GM13977 (cell line): ENCODE measurements around the gene NAGS.
"Not testable (repeated sequence)": the region's sequence is repeated elsewhere in the genome, so short reads cannot be mapped to it uniquely, and the experiment has no call there.

ENCODE experiments used
- DNase-seq: peaks from one replicate; pipeline ENCODE4 v3.0.0; 2012; ENCODE audit warnings: low spot score
- in situ Hi-C: fragments of 300-500 bp; cut with MboI; formaldehyde crosslinking; loops from one replicate; pipeline ENCODE4 v1.12.0; 2022; ENCODE audit warnings: low sequenced_read_pairs, low pct_unique_long_range_greater_than_20kb, mixed read lengths, inconsistent platforms; ENCODE audit not compliant: unreplicated experiment
- TF ChIP-seq, protein P1 (sequence below): IDR thresholded peaks from 2 replicates; pipeline ENCODE4 v1.5.1; 2012; ENCODE audit warnings: mild to moderate bottlenecking, control low read depth; ENCODE audit not compliant: insufficient read depth; ENCODE audit errors: extremely low read depth, missing control alignments

NAGS gene

GRCh38 chr17:44030482-44030881 is 26.1 kb downstream of the NAGS start:
- DNase-seq = no peak
- in situ Hi-C loops = no loop called here
- TF ChIP-seq, protein P1, sequence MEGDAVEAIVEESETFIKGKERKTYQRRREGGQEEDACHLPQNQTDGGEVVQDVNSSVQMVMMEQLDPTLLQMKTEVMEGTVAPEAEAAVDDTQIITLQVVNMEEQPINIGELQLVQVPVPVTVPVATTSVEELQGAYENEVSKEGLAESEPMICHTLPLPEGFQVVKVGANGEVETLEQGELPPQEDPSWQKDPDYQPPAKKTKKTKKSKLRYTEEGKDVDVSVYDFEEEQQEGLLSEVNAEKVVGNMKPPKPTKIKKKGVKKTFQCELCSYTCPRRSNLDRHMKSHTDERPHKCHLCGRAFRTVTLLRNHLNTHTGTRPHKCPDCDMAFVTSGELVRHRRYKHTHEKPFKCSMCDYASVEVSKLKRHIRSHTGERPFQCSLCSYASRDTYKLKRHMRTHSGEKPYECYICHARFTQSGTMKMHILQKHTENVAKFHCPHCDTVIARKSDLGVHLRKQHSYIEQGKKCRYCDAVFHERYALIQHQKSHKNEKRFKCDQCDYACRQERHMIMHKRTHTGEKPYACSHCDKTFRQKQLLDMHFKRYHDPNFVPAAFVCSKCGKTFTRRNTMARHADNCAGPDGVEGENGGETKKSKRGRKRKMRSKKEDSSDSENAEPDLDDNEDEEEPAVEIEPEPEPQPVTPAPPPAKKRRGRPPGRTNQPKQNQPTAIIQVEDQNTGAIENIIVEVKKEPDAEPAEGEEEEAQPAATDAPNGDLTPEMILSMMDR = no peak

GRCh38 chr17:44033861-44034408 is 29.5 kb downstream of the NAGS start:
- in situ Hi-C loops = no loop called here
- TF ChIP-seq, protein P1 = no peak
- no peak for DNase-seq

GRCh38 chr17:44034688-44035087 is 30.3 kb downstream of the NAGS start:
- DNase-seq, in situ Hi-C loops: not testable (repeated sequence)

DNA sequence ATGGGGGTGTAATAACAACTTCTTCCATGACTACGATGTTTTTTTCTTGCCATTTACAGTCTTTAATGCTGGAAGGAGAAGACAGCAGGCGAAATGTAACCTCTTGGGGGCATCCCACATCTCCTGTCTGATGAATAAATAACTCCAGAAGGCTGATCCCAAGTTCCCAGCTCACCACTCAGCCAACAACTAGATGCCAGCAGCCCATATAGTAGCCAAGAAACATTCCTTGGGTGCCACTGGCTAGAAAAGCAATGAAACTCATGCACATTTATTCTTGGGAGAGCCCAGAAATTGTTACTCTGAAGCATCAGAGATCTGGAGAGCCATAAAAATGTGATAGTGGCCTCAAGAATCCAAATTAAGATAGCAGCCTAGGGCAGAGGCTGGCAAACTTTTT is 33.0 kb downstream of the NAGS start:
- no peak for DNase-seq
- TF ChIP-seq, protein P1 = no peak
- in situ Hi-C loops = no loop called here

- in situ Hi-C loops = no loop called here
- no peak for DNase-seq
- TF ChIP-seq, protein P1 = no peak
These were observed 34.2 kb downstream of the NAGS start for GRCh38 chr17:44038604-44039011.

GRCh38 chr17:44039829-44040635 is 35.6 kb downstream of the NAGS start:
- in situ Hi-C loops = no loop called here
- DNase-seq = no peak
- TF ChIP-seq, protein P1 = no peak

GRCh38 chr17:44043272-44043696 is 38.9 kb downstream of the NAGS start:
- DNase-seq = no peak
- TF ChIP-seq, protein P1 = no peak
- in situ Hi-C loops = no loop called here
